Adrenal gland (tissue), 5 donors: ENCODE results near the gene VRK2.

Experiments
- POLR2A ChIP-seq, 2 donors: fragments of 450-650 bp; IDR thresholded peaks; one replicate each; pipeline ENCODE4 v1.6.1; 2017; ENCODE audit warnings: antibody characterized with exemption in 2 of 2, mild to moderate bottlenecking in 2 of 2, moderate library complexity in 1 of 2
- TF ChIP-seq, protein P1 (sequence below), 6 experiments: fragments of 450-650 bp in 4 of 6; fragments of 200-600 bp in 2 of 6; sonication (generic) in 1 of 6; IDR thresholded peaks; 1 replicate in 5 of 6; 2 replicates in 1 of 6; pipeline versions ENCODE4 v1.5.1 to v1.8.0; 2016 to 2021; ENCODE audit warnings: antibody characterized with exemption in 6 of 6, mild to moderate bottlenecking in 2 of 6, moderate library complexity in 1 of 6
- donor health status: DM: no; HTN: no; CAD: no.

DNA sequence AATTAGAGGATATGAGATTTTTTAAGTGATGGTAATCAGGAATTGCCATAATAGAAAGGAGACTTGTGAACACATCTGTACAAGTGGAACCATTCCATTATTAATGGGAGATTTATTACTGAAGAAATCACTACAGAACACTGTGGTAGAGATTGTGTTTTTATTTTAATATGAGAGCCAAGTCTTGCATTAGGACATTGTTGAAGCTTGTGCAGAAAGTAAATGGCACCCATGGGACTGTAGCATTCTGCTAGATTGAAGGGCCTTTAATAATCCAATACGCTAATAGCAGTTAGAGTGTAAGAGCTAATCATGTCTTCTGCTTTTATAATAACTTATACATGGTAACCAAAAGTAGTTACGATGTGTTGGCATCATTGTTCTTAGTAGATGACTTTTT is 83.6 kb downstream of the VRK2 start:
- TF ChIP-seq, protein P1, sequence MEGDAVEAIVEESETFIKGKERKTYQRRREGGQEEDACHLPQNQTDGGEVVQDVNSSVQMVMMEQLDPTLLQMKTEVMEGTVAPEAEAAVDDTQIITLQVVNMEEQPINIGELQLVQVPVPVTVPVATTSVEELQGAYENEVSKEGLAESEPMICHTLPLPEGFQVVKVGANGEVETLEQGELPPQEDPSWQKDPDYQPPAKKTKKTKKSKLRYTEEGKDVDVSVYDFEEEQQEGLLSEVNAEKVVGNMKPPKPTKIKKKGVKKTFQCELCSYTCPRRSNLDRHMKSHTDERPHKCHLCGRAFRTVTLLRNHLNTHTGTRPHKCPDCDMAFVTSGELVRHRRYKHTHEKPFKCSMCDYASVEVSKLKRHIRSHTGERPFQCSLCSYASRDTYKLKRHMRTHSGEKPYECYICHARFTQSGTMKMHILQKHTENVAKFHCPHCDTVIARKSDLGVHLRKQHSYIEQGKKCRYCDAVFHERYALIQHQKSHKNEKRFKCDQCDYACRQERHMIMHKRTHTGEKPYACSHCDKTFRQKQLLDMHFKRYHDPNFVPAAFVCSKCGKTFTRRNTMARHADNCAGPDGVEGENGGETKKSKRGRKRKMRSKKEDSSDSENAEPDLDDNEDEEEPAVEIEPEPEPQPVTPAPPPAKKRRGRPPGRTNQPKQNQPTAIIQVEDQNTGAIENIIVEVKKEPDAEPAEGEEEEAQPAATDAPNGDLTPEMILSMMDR (IDR thresholded peaks at IDR 0.05), result no peak
- no peak for TF ChIP-seq POLR2A (IDR thresholded peaks at IDR 0.05)
